OCI-LY7 (cell line): Measurements from ENCODE around the gene RECK.

ENCODE experiments used
- EZH2phosphoT487 ChIP-seq: fragments of 200-600 bp; sonication (generic); IDR thresholded peaks from 2 replicates; pipeline ENCODE4 v1.6.1; 2018; ENCODE audit warnings: low read depth, borderline replicate concordance, mild to moderate bottlenecking, mixed run types, antibody characterized with exemption, low read length, moderate library complexity, mixed read lengths
- TF ChIP-seq, protein P1 (sequence below): fragments of 200-600 bp; sonication (generic); conservative IDR thresholded peaks from 2 replicates; pipeline ENCODE4 v1.5.1; 2014; ENCODE audit warnings: mild to moderate bottlenecking, antibody characterized with exemption, low read length, moderate library complexity, mixed read lengths

GRCh38 chr9:36128349-36128748 is 91.6 kb downstream of the RECK start:
- no peak for TF ChIP-seq EZH2phosphoT487
- TF ChIP-seq, protein P1, sequence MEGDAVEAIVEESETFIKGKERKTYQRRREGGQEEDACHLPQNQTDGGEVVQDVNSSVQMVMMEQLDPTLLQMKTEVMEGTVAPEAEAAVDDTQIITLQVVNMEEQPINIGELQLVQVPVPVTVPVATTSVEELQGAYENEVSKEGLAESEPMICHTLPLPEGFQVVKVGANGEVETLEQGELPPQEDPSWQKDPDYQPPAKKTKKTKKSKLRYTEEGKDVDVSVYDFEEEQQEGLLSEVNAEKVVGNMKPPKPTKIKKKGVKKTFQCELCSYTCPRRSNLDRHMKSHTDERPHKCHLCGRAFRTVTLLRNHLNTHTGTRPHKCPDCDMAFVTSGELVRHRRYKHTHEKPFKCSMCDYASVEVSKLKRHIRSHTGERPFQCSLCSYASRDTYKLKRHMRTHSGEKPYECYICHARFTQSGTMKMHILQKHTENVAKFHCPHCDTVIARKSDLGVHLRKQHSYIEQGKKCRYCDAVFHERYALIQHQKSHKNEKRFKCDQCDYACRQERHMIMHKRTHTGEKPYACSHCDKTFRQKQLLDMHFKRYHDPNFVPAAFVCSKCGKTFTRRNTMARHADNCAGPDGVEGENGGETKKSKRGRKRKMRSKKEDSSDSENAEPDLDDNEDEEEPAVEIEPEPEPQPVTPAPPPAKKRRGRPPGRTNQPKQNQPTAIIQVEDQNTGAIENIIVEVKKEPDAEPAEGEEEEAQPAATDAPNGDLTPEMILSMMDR: no peak
